Breast epithelium (tissue), 3 donors: Measurements from ENCODE around the gene CAMTA1.

Source experiments
- CTCF ChIP-seq, 3 donors: fragments of 450-650 bp; IDR thresholded peaks; one replicate each; pipeline ENCODE4 v1.5.1; 2016 to 2017; ENCODE audit warnings: antibody characterized with exemption in 3 of 3, mild to moderate bottlenecking in 3 of 3, moderate library complexity in 3 of 3
- POLR2A ChIP-seq: fragments of 450-650 bp; IDR thresholded peaks from one replicate; pipeline ENCODE4 v1.6.1; 2016; ENCODE audit warnings: antibody characterized with exemption, mild to moderate bottlenecking, moderate library complexity

GRCh38 chr1:7010534-7011200, 225.4 kb downstream of the CAMTA1 start:
- TF ChIP-seq POLR2A (no peak), CTCF (IDR thresholded peaks at IDR 0.05) (no peak)
